Choroid plexus epithelial cell (primary cell): Measurements from ENCODE around the gene PITX3.
"Not testable (repeated sequence)": the region's sequence is repeated elsewhere in the genome, so short reads cannot be mapped to it uniquely, and the experiment has no call there.

Experiments
- DNase-seq: peaks from one replicate; pipeline ENCODE4 v3.0.0-alpha.2; 2010; ENCODE audit warnings: low read depth
- H3K4me3 ChIP-seq: 2 replicates; pipeline ENCODE4 v1.5.1; 2011; ENCODE audit warnings: low read depth, mild to moderate bottlenecking, control low read depth, low read length, moderate library complexity
- CTCF ChIP-seq: conservative IDR thresholded peaks from 2 replicates; pipeline ENCODE4 v1.5.1; 2011; ENCODE audit warnings: low read depth, mild to moderate bottlenecking, control low read depth, inconsistent platforms, low read length, moderate library complexity

The PITX3 gene

GRCh38 chr10:102196893-102197292, 44.4 kb downstream of the PITX3 start:
- no peak for TF ChIP-seq CTCF
- no peak for DNase-seq
- H3K4me3 ChIP-seq = no peak overlapping the region

GRCh38 chr10:102195296-102195870, 45.9 kb downstream of the PITX3 start:
- no peak overlapping the region for H3K4me3 ChIP-seq
- no peak for TF ChIP-seq CTCF

DNA sequence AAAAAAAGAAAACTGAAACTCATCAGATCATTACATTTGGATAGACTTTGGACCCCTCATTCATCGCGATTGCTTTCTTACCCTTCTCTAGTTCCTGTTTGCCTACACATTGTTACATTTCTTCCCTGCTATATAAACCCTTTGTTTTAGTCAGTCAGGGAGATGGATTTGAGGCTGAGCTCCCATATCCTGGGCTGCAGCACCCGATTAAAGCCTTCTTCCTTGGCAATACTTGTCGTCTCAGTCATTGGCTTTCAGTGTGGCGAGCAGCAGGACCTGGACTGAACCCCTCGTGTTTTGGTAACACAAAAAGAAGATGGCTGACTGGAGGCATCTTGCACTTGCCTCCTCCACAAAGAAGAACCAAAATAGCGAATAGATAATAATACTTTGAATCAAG, 49.4 kb downstream of the PITX3 start:
- no peak overlapping the region for H3K4me3 ChIP-seq
- TF ChIP-seq CTCF = no peak
- DNase-seq = no peak

More at GRCh38 chr10:102195296-102195870, 45.9 kb downstream of the PITX3 start:
- DNase-seq = no peak

DNA sequence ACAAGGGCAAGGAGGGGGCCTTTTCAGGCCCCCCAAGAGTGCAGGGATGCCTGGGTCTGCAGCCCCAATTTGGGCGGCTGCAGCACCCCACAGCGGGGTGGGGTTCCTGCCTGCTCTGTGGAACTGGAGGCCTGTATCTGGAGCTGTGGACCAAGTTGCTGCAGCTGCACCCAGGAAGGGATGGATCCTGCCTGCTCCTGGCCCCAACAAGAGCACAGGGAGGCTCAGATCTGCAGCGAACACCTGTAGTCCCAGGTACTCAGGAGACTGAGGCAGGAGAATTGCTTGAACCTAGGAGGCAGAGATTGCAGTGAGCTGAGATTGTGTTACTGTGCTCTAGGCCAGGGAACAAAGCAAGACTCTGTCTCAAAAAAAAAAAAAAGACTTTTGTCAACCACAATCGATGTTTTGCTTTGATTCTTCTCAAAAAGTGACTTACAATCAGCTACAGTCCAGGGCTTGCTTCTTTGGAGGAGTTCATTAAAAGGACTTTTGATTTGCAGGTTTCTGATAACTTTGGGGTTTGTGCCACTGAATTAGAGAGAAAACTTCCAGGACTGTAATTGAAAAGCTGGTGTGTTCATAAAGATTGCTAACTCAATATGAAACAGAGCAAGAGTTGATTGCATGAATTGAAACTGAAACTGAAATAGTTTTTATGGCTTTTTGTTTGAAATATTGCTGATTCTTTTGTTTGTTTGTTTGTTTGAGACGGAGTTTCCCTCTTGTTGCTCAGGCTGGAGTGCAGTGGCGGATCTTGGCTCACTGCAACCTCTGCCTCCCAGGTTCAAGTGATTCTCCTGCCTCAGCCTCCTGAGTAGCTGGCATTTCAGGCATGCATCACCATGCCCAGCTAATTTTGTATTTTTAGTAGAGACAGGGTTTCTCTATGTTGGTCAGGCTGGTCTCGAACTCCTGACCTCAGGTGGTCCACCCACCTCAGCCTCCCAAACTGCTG, 52.1 kb downstream of the PITX3 start:
- not testable (repeated sequence) for H3K4me3 ChIP-seq

DNA sequence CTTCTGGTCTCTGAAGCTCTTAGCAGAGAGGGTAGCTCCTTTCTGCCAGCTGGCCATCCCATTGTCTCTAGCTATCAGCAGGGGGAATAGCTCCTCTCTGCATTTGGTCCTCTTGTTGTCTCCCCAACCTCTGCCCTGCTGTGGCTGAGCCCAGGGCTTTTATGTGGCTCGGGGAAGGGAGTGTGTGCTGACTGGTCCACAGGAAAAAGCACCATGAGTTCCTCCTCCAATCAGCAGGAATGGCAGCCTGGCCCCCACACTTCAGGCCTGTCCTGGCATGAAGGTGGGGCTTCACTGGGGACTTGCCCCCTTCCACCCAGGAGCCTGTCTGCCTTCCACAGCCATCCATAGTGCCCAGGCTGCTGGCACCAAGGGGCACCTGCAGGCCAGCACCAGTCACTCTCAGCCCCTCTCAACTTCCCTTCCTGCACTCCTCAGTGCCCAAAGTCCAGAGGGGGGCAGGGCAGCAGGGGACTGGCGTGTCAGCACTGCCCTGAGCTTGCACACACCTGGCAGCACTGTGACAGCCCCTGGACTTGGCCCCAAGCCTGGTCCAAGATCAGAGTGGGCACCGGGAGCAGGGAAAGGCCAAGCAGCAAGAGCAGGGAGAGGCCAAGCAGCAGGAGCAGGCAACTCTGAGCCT, 52.9 kb downstream of the PITX3 start:
- H3K4me3 ChIP-seq = no peak overlapping the region
- no peak for TF ChIP-seq CTCF

More for the DNA sequence above, 52.1 kb downstream of the PITX3 start:
- DNase-seq = not testable (repeated sequence)

GRCh38 chr10:102185811-102186527, 55.3 kb downstream of the PITX3 start:
- no peak for DNase-seq
- TF ChIP-seq CTCF = no peak
- H3K4me3 ChIP-seq = no peak overlapping the region

More for the DNA sequence above, 52.9 kb downstream of the PITX3 start:
- no peak for DNase-seq

DNA sequence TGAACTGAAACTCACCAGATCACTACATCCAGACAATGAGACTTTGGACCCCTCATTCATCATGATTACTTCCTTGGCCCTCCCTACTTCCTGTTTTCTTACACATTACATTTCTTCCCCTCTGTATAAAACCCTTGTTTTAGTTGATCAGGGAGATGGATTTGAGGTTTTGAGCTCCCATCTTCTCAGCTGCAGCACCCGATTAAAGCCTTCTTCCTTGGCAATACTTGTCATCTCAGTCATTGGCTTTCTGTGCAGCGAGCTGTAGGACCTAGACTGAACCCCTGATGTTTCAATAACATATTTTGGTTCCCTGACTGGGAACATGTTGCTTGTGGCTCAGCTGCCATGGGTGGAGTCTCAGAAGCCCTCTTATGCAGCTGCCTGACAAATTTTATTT, 56.0 kb downstream of the PITX3 start:
- H3K4me3 ChIP-seq = no peak overlapping the region
- DNase-seq = no peak
- TF ChIP-seq CTCF = no peak
